OCI-LY7 (cell line): ENCODE results near the gene NAT16. TPM values are rescaled to one million over a fixed set of nuclear protein-coding genes. Genes with fewer than 3 reads are reported as not detected.

Experiments
- BruUV-seq: library from RNA; stranded (reverse); fragments of 400-500 nt; replicated peaks from 2 replicates; lab custom pipeline; 2021; lab: Mats Ljungman, UMichigan
- CTCF ChIA-PET: fragments of 300-600 bp; sonication (Branson Sonifier 250); formaldehyde crosslinking; loops from one replicate; lab custom pipeline; 2022; ENCODE audit warnings: antibody characterized with exemption; ENCODE audit not compliant: unreplicated experiment; lab: Charles Lee
- POLR2A ChIA-PET: fragments of 300-600 bp; sonication (Branson Sonifier 250); formaldehyde crosslinking; loops from one replicate; lab custom pipeline; 2022; ENCODE audit warnings: antibody characterized with exemption; lab: Charles Lee
- DNase-seq: peaks from one replicate; pipeline ENCODE4 v3.0.0-alpha.2; 2015; ENCODE audit warnings: low spot score
- H2AFZ ChIP-seq: fragments of 200-600 bp; sonication (generic), shearing (Covaris generic); 2 replicates; pipeline ENCODE4 v1.6.1; 2014; ENCODE audit warnings: mild to moderate bottlenecking, antibody characterized with exemption, low read length, moderate library complexity
- H3K27ac ChIP-seq: fragments of 200-600 bp; sonication (generic); 2 replicates; pipeline ENCODE4 v1.5.1; 2014; ENCODE audit warnings: mixed run types, low read depth, mild to moderate bottlenecking, moderate library complexity, low read length, inconsistent platforms; ENCODE audit not compliant: poor library complexity, severe bottlenecking
- H3K36me3 ChIP-seq: fragments of 200-600 bp; sonication (generic); 2 replicates; pipeline ENCODE4 v1.6.1; 2014; ENCODE audit warnings: mild to moderate bottlenecking, antibody characterized with exemption, low read length, moderate library complexity, mixed read lengths; ENCODE audit not compliant: insufficient read depth
- H3K4me1 ChIP-seq: fragments of 200-600 bp; sonication (generic); 2 replicates; pipeline ENCODE4 v1.5.1; 2014; ENCODE audit warnings: mild to moderate bottlenecking, low read length; ENCODE audit not compliant: insufficient read depth, poor library complexity, severe bottlenecking
- H3K4me2 ChIP-seq: fragments of 200-600 bp; sonication (generic); 2 replicates; pipeline ENCODE4 v1.6.1; 2014; ENCODE audit warnings: mild to moderate bottlenecking, low read length
- H3K4me3 ChIP-seq: fragments of 200-600 bp; sonication (generic); 2 replicates; pipeline ENCODE4 v1.5.1; 2014; ENCODE audit warnings: mild to moderate bottlenecking, low read depth, low read length; ENCODE audit not compliant: poor library complexity, severe bottlenecking
- H3K79me2 ChIP-seq: fragments of 200-600 bp; sonication (generic); 2 replicates; pipeline ENCODE4 v1.6.1; 2016; ENCODE audit warnings: low read depth, mild to moderate bottlenecking, low read length, moderate library complexity, mixed read lengths; ENCODE audit not compliant: insufficient read depth
- H3K9me2 ChIP-seq: fragments of 200-600 bp; sonication (generic); 2 replicates; pipeline ENCODE4 v1.6.1; 2016; ENCODE audit warnings: mild to moderate bottlenecking, low read length, mixed read lengths; ENCODE audit not compliant: insufficient read depth
- H3K9me3 ChIP-seq: fragments of 200-600 bp; sonication (generic); 2 replicates; pipeline ENCODE4 v1.6.1; 2014; ENCODE audit warnings: mild to moderate bottlenecking, mixed run types, low read length, mixed read lengths
- H4K20me1 ChIP-seq: fragments of 200-600 bp; sonication (generic); 2 replicates; pipeline ENCODE4 v1.6.1; 2014; ENCODE audit warnings: mild to moderate bottlenecking, antibody characterized with exemption, low read length, moderate library complexity, mixed read lengths; ENCODE audit not compliant: insufficient read depth
- CTCF ChIP-seq: fragments of 200-600 bp; sonication (generic); conservative IDR thresholded peaks from 2 replicates; pipeline ENCODE4 v1.5.1; 2014; ENCODE audit warnings: mild to moderate bottlenecking, antibody characterized with exemption, low read length, moderate library complexity, mixed read lengths
- EZH2phosphoT487 ChIP-seq: fragments of 200-600 bp; sonication (generic); IDR thresholded peaks from 2 replicates; pipeline ENCODE4 v1.6.1; 2018; ENCODE audit warnings: low read depth, borderline replicate concordance, mild to moderate bottlenecking, mixed run types, antibody characterized with exemption, low read length, moderate library complexity, mixed read lengths
- intact Hi-C: fragments of 100-400 bp; cut with micrococcal nuclease; formaldehyde crosslinking; loops from one replicate; pipeline ENCODE4 v1.10.0; 2022; ENCODE audit not compliant: unreplicated experiment
- total RNA-seq, 2 experiments: library from RNA; depleted of rRNA in 1 of 2; stranded (reverse); fragments of >200 nt in 1 of 2; shearing (Covaris generic) in 1 of 2; gene quantifications; 2 replicates each; pipeline ENCODE4 v1.2.3, GENCODE V29; 2014 to 2022

The NAT16 gene
- total RNA-seq, 2 experiments from 2014 or later, result 0.22 TPM; not detected in 1

GRCh38 chr7:101208794-101209193 is 28.7 kb upstream of the NAT16 start:
- no peak for TF ChIP-seq CTCF
- no peak for TF ChIP-seq EZH2phosphoT487
- Histone ChIP-seq H4K20me1 (no peaks in the 10 kb centered on the region), H3K4me3 (no peak overlapping the region), H3K9me2 (no peaks in the 10 kb centered on the region), H2AFZ (no peak overlapping the region), H3K36me3 (no peaks in the 10 kb centered on the region), H3K4me2 (no peak overlapping the region), H3K79me2 (no peaks in the 10 kb centered on the region), H3K9me3 (no peaks in the 10 kb centered on the region), H3K4me1 (no peaks in the 10 kb centered on the region), H3K27ac (no peak overlapping the region)
- no peak for DNase-seq
- CTCF ChIA-PET, result no interaction called here
- POLR2A ChIA-PET, result no interaction called here
- intact Hi-C loops, result no loop called here
- no TSS peak for BruUV-seq

- CTCF ChIA-PET, result no interaction called here
- DNase-seq, result no peak
- TF ChIP-seq CTCF (no peak), EZH2phosphoT487 (no peak)
- Histone ChIP-seq H3K27ac (no peak overlapping the region), H2AFZ (no peak overlapping the region), H3K9me3 (no peaks in the 10 kb centered on the region), H3K4me3 (no peak overlapping the region), H3K4me1 (peaks cover 5% of the 10 kb centered on the region), H3K9me2 (no peaks in the 10 kb centered on the region), H3K79me2 (no peaks in the 10 kb centered on the region), H3K4me2 (no peak overlapping the region), H3K36me3 (no peaks in the 10 kb centered on the region), H4K20me1 (no peaks in the 10 kb centered on the region)
- no TSS peak for BruUV-seq
- POLR2A ChIA-PET, result interaction anchor here (0.9 kb wide), 1 partner anchor 519 kb away, joined by 3 read pairs; no protein-coding TSS in a partner anchor
- intact Hi-C loops, result no loop called here
These were observed 27.4 kb upstream of the NAT16 start for GRCh38 chr7:101207459-101207858.

GRCh38 chr7:101206665-101207042 is 26.6 kb upstream of the NAT16 start:
- H3K36me3 ChIP-seq, result no peaks in the 10 kb centered on the region
- no peak for DNase-seq
- H3K27ac ChIP-seq, result no peak overlapping the region
- ChIA-PET CTCF (no interaction called here), POLR2A (no interaction called here)
- TF ChIP-seq CTCF (no peak), EZH2phosphoT487 (no peak)
- H3K9me2 ChIP-seq, result no peaks in the 10 kb centered on the region
- intact Hi-C loops, result no loop called here
- H3K9me3 ChIP-seq, result no peaks in the 10 kb centered on the region
- no peak overlapping the region for H3K4me2 ChIP-seq
- no peaks in the 10 kb centered on the region for H4K20me1 ChIP-seq
- no TSS peak for BruUV-seq
- H3K4me3 ChIP-seq, result no peak overlapping the region
- no peak overlapping the region for H2AFZ ChIP-seq
- no peaks in the 10 kb centered on the region for H3K79me2 ChIP-seq
- peaks cover 5% of the 10 kb centered on the region for H3K4me1 ChIP-seq
